GM23248 (cell line): ENCODE results near the gene SLAMF1.

Experiments
- EZH2 ChIP-seq: fragments of 200-600 bp; sonication (generic); IDR thresholded peaks from 2 replicates; pipeline ENCODE4 v1.6.1; 2018; ENCODE audit warnings: antibody characterized with exemption, mild to moderate bottlenecking; ENCODE audit not compliant: insufficient read depth, poor library complexity, severe bottlenecking
- EZH2phosphoT487 ChIP-seq: fragments of 200-600 bp; sonication (generic); IDR thresholded peaks from 2 replicates; pipeline ENCODE4 v1.6.1; 2018; ENCODE audit warnings: antibody characterized with exemption, moderate library complexity, mild to moderate bottlenecking, low read depth; ENCODE audit not compliant: insufficient read depth

- TF ChIP-seq EZH2 (no peak), EZH2phosphoT487 (no peak)
Measured at GRCh38 chr1:160671603-160672517, 25.0 kb upstream of the SLAMF1 start.
